ENCODE data around the gene WHRN. TPM values are rescaled to one million over a fixed set of nuclear protein-coding genes. Genes with fewer than 3 reads are reported as not detected.

Gene WHRN
- total RNA-seq, 4 donors from 2014 or later = 3.0 to 15.5 (median 6.6) TPM

DNA sequence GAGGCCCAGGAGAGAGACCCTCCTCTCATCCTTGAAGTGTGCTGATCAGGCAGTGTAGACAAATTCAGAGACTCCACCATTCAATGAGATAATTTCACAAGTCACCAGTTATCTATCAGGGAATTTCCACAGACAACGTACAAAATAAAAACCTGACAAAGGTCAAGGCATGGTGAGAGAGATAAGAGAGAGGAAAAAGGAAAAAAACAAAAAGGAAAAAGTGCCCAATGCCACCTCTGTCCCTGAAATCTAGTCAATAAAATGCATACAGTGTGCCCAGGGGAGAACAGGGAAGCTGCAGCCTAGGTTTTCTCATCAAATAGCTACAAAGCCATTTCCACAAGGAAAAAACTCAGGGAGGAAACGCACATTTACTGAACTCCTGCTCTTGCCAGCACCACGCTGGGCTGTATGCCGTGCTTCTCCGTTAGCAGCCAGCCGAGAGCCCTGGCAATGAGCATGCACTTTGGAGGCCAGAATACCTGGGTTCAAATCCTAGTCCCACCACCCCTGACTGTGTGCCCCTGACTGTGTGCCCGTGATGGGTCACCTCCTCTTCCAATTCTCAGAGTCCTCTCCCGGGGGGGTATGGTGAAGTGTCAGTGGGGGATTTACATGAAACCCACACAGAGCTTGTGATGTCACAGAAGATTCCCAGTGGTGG is 11.6 kb downstream of the WHRN start:
- no peak for ATAC-seq (ENCODE audit: low FRiP score)
- DNase-seq (ENCODE audit: low spot score) = no peak
- TF ChIP-seq, protein P1, sequence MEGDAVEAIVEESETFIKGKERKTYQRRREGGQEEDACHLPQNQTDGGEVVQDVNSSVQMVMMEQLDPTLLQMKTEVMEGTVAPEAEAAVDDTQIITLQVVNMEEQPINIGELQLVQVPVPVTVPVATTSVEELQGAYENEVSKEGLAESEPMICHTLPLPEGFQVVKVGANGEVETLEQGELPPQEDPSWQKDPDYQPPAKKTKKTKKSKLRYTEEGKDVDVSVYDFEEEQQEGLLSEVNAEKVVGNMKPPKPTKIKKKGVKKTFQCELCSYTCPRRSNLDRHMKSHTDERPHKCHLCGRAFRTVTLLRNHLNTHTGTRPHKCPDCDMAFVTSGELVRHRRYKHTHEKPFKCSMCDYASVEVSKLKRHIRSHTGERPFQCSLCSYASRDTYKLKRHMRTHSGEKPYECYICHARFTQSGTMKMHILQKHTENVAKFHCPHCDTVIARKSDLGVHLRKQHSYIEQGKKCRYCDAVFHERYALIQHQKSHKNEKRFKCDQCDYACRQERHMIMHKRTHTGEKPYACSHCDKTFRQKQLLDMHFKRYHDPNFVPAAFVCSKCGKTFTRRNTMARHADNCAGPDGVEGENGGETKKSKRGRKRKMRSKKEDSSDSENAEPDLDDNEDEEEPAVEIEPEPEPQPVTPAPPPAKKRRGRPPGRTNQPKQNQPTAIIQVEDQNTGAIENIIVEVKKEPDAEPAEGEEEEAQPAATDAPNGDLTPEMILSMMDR (IDR thresholded peaks at IDR 0.05) = no peak

DNA sequence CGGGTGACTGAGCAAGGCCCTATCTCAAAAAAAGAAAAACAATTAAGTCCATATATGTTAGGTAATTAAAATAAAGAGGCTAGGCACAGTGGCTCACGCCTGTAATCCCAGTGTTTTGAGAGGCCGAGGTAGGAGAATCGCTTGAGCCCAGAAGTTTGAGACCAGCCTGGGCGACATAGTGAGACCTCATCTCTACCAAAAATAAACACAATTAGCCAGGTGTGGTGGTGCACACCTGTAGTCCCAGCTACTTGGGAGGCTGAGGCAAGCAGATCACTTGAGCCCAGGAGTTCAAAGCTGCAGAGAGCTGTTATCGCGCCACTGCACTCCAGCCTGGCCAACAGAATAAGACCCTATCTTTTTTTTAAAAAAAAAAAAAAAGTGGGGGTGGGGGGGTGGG is 12.3 kb downstream of the WHRN start:
- DNase-seq (ENCODE audit: low spot score) (no peak), ATAC-seq (ENCODE audit: low FRiP score) (no peak)
- TF ChIP-seq, protein P1 (IDR thresholded peaks at IDR 0.05) = no peak

DNA sequence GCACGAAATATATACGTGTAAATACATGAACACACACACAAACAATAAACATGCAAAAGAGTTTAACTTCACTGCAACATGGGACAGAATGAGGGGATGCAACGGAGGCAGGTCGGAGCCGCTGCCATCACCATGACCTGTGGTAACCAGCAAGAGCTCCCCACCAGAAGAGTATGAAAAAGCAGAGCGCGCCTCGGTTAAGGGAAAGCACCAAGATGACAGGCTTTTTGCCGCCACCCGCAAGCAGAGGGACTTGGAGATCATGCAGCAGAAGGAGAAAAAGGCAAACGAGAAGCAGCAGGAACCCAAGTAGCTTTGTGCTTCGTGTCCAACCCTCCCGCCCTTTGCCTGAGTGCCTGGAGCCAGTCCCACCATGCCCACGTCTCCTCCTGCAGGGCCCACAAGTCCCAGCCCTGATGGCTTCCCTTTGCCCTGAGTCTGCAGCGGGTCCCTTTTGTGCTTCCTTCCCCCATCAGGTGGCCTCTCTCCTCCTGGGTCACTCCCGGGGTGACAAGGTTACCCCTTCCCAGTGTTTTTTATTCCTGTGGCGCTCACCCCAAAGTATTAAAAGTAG is 13.8 kb downstream of the WHRN start:
- ATAC-seq (ENCODE audit: low FRiP score) = no peak
- no peak for DNase-seq (ENCODE audit: low spot score)
- TF ChIP-seq, protein P1 (IDR thresholded peaks at IDR 0.05) = no peak

GRCh38 chr9:114489928-114490327 is 15.3 kb downstream of the WHRN start:
- TF ChIP-seq, protein P1 (IDR thresholded peaks at IDR 0.05) = no peak
- ATAC-seq (ENCODE audit: low FRiP score) = no peak
- DNase-seq (ENCODE audit: low spot score) = no peak

DNA sequence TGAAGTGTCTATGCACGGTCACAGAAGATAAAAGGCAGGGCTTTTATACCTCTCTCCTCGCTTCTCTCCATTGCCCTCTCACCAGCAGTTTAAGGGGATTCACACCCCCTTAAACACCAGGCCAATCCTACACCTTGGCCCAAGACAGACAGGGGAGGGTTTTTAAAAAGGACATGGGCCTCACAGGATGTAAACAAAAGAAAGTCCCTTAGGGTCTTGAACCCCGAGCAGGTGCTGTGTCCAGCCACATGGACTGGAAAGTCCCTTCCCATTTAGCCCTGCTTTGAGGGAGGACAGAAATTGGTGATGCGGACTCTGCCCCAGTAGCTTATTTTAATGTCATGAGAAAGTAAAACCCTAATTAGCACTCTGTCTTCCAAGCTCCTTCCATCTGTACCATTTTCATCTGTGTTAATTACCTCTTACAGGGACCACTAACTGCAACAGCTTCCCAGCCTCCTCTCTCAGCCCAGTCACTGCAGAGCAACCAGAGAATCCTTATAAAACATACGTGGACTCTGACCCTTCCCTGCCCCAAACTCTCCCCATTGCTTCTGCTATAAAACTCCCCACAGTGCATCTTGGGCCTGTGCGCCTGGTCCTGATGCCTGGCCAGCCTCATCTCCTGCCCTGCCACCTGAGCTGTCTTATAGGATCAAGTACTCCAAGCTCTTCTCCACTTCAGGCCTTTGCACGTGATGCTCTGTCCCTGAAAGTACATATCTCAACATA is 16.7 kb downstream of the WHRN start:
- TF ChIP-seq, protein P1 (IDR thresholded peaks at IDR 0.05) = no peak
- DNase-seq (ENCODE audit: low spot score) (no peak), ATAC-seq (ENCODE audit: low FRiP score) (no peak)

- DNase-seq (ENCODE audit: low spot score) (no peak), ATAC-seq (ENCODE audit: low FRiP score) (peak; percentile 90)
- TF ChIP-seq, protein P1 (IDR thresholded peaks at IDR 0.05) = no peak
Observed at GRCh38 chr9:114487607-114488300, 17.5 kb downstream of the WHRN start.
